ENCODE data around the gene SAMD13.
"Not testable (repeated sequence)": the region's sequence is repeated elsewhere in the genome, so short reads cannot be mapped to it uniquely, and the experiment has no call there.

The SAMD13 gene

DNA sequence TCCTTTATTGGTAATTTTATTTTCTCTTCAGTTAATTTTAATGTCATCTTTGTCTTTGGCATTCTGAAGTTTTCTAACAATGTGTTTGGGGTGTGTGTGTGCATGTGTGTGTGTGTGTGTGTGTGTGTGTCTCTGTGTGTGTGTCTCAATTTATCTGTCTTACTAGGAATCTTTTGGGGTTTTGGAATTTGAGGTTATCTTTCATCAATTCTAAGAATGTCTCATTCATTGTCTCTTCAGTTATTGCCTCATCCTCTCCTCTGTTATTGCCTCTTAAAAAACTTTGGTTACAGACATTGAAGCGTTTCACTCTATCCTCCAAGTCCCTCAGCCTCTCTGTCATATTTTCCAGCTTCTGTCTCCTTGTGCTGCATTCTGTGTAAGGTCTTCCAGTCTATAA lies 18.1 kb upstream of the SAMD13 start:
- no peak for DNase-seq (ENCODE audit: extremely low read depth in 1 of 2, low read depth in 1 of 2)

DNA sequence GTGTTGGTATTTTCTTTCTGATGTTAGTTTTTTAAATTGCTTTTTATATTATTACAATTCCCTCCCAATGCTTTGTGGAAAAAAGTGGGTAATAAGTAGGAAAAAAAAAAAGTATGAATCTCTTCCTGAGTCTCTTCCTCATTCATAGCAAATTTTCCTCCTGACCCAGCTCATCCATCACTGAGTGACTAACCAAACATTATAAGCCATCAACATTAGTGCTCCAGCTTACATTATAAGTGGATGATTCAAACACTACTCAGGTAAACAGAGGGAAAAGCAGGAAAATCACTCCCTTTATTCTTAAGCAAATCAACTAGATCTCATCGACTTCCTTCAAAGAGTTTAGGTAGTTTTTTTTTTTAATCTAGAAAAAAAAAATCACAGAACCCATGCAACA lies 15.4 kb upstream of the SAMD13 start:
- DNase-seq (ENCODE audit: extremely low read depth in 1 of 2, low read depth in 1 of 2), result no peak

DNA sequence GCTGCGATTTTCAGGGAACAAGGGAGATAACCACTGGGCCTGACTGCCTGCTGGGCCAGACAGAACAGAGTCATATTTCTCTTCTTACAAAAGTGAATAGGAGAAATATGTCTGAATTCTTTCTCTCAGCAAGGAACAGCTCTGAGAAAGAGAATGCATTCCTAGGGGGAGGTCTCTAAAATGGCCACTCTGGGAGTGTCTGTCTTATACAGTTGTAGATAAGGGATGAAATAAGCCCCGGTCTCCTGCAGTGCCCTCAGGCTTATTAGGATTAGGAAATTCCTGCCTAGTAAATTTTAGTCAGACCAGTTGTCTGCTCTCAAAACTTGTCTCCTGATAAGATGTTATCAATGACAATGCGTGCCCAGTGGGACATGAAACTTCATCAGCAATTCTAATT lies 14.1 kb upstream of the SAMD13 start:
- not testable (repeated sequence) for DNase-seq (ENCODE audit: extremely low read depth in 1 of 2, low read depth in 1 of 2)

DNA sequence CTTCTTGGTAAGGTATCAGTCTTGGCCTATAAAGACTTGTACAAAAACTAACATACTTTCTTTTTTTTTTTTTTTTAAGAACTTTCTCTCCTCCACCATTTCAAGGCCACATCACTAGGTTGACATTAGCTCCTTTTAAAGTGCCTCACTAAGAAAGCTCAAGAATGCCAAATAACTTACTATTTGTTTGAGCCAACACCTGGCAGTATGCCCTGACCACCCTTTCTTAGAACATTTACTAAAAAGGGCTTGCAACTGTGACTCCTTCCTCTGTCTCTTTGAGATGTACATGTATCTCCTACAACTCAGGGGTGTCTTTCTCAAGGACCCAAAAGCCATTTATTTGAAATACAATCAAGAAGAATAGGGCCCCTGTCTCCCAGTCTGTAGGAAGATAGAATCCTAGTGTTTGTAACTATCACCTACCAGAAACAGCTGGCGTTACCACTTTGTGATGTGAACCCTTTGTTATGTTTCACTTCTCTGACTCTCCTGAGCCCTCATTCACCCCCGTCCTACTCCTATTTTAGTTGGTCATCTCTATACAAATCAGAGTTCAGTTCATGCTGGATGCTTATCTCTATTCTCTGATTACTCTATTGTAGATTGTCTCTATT lies 12.2 kb upstream of the SAMD13 start:
- no peak for DNase-seq (ENCODE audit: extremely low read depth in 1 of 2, low read depth in 1 of 2)

DNA sequence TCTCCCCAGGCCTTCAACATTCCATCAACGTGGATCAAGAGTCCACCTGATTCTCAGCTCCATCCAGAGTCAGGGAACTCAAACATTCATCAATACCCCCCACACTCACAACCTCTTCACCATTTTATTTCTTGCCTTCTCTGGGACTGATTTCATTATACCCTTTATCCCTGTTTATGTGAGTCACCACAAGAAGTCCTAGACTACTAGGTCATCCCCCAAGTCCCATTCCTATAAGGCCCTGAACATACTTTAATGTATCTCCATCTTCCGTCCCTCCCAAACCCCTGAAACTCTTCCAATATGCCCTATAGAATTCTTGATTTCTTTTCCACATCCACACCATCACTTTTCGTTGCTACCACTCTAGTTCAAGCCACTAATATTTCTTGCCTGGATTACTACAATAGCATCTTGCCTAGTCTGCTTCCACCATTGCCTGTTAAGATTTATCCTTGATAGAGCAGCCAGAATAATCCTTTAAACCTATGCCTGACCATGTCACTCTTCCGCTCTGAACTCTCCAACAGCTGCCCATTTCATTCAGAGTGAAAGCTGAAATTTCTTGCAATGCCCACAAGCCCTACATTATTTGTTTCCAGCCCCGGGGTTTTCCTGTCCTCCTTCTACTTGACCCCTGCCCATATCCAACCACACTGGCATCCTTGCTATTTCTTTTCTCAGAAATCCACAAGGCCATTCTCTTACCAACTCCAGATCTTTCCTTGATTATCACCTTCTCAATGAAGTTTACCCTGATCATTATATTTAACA lies 9.4 kb upstream of the SAMD13 start:
- no peak for DNase-seq (ENCODE audit: extremely low read depth in 1 of 2, low read depth in 1 of 2)

DNA sequence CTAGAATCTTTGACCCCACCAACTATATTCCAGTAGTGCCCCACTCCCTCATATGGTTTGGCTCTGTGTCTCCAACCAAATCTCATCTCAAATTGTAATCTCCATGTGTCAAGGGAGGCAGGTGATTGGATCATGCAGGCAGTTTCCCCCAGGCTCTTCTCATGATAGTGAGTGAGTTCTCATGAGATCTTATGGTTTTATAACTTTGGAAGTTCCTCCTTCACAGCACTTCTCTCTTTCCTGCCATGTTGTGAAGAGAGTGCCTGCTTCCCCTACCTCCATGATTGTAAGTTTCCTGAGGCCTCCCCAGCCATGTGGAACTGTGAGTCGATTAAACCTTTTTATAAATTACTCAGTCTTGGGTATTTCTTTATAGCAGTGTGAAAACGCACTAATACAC lies 7.7 kb upstream of the SAMD13 start:
- DNase-seq (ENCODE audit: extremely low read depth in 1 of 2, low read depth in 1 of 2), result no peak

DNA sequence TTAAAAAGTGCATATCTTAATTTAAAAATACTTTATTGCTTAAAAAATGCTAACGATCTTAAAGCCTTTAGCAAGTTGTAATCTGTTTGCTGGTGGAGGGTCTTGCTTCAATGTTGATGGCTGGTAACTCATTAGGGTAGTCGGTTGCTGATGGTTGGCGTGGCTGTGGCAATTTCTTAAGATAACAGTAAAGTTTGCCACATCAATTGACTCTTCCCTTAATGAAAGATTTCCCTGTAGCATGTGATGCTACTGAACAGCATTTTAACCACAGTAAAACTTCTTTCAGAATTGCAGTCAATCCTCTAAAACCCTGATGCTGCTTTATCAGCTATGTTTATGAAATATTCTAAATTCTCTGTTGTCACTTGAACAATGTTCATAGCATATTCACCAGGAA lies 6.8 kb upstream of the SAMD13 start:
- no peak for DNase-seq (ENCODE audit: extremely low read depth in 1 of 2, low read depth in 1 of 2)

DNA sequence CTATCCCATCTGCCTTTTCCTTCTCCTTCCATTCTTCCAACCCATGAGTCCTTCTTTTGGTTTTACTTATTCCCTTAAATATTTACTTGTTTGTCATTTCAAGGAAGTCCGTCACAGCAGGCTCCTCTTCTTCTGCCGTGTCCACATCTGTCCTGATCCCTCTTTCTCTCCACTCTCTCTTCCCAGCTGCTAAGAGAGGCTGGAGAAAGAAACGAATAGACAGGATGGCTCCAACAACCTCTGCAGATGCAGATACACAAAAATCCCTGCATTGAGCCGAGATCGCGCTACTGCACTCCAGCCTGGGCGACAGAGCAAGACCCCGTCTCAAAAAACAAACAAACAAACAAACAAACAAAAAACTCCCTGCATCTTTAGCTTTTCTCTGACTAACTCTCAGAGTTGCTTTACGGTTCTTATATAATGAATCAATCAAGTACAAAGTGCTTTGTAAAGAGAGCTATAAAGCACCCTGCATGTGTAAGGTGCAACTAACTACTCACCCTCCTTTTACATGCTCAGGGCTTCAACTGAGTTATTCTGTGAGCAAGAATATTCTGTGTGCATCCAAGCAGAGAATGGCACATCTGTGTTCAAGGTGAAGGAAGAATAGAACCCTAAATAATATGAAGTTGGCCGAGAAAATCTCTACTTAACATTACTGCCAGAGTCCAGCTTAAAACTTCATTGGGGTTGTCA lies 3.8 kb upstream of the SAMD13 start:
- no peak for DNase-seq (ENCODE audit: extremely low read depth in 1 of 2, low read depth in 1 of 2)

DNA sequence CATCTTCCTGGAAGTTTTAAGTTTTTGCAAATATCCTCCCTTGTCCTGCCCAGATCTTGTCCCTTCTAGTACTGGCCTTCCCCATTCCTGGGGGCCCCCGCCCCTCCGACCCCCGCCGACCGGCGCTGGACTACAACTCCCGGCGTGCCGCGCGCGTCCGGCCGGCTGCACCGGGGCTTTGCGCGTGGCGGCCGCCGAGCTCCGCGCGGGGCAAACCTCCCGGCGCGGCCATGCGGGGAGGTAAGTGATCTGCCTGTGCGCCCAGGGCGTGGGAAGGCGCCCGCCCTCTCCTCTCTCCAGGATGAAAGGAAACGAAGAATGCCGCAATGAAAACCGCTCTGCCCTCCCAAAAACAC lies 3.2 kb upstream of the SAMD13 start:
- peak in 1 of 2 donors; percentile 10 for DNase-seq (ENCODE audit: extremely low read depth in 1 of 2, low read depth in 1 of 2)

DNA sequence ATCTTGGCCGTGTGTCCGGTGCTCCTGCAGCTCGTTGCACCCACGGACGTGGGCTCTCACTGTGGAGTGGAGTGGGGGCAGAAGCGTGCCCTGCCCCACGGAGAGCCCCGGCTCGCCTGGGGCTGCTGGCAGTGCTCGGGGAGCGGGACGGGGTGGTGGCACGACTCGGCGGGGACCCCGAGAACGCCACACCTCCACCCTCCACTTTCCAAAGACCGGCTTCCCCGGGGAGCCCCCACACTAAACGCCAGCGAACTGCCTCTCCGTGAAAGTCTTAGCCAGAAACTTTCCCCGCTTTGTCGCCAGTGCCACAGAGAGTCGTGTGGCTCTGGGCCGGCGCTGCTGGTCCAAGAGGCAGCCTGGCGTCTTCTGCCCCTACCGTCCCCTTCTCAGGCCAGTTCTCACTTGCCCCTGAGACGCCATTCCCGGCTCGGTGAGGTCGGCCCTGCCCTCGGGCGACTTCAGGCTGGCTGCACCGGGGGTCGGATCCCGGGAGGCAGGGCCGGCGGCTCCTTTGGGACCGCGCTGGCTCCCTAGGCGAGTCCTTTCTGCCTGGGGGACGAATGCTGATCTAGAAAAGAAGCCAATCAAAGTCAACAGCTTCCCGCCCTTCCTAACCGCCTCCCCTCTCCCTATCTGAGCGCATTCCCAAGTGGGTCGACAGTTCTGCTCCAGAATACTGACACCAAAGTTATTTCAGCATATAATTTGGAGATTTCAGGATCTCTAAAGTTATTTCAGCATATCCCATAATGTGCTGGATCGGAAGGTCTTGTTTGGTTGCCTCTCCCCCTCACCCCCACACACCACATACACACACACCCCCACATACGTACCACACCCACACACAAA lies 2.6 kb upstream of the SAMD13 start:
- no peak for DNase-seq (ENCODE audit: extremely low read depth in 1 of 2, low read depth in 1 of 2)

DNA sequence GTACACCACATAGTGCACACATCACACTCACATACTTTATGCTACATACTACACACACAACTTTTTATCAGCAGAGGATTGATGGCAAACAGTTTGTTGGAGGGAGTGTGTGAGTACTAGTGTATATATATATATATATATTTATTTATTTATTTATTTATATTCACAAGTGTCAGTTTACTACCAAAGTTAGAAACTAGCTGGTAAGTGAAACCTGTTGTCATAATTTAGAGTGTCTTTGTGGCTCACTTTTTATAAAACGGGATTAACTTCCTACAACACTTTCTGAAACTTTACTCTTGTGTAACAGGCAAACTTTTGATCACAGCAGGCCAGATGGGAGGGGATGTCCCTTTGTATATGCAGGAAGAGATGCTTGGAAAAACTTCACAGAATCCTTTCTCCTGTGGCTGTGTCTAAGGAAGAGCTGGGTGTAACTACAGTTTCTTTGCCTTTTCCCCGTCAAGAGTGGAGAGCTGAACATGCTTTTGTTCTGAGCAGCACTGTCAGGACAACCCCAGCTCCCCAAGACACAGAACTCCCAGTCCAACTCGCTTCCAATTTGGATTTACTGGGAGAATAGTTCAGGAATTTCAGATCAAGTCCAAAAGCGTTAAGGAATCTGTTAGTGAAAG lies 1.9 kb upstream of the SAMD13 start:
- DNase-seq (ENCODE audit: extremely low read depth in 1 of 2, low read depth in 1 of 2), result no peak

DNA sequence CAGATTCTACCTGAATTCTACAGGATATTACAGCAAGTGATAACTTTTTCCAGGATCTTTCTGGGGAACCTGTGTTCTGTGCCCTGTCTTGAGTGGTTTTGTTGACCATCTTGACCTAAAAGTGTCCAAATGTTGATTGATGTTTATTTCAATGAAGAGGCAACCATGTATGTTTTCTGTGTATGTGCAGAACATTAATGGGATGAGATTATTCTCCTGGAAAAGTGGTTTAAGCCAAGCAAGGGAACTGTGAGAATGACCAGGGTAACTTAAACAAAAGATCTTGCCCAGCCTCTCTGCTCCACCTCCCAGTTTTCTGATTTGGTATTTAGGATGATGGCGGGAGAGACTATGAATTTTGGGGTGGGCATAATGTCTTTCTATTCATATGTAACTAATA lies 1.0 kb upstream of the SAMD13 start:
- no peak for DNase-seq (ENCODE audit: extremely low read depth in 1 of 2, low read depth in 1 of 2)

DNA sequence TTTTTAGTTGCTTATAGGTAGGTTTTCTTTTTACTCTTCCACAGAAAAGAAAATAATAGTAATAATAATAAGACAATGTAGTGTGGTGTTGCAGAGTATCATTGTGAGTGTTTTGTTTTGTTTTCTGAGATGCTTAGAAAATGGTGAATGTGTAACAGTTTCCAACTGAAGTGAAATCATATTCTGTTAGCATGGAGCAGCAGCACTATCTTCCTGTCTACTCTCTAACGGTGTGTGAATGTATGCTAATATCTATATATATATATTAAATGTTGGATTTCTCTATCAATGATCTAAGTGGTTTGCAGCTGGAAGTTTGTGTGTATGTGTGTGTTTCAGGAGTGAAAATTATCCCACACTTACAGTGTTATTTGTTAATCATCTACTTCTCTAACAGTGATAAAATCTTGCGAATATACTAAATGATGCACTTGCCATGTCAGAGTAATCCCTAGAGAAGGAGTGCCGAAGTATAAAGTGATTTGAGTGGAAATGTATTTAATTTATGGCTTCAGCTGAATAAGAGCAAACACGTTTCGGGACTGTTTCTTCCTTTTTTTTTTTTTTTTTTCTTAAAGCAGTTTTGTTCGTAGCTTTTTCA lies 377 bp downstream of the SAMD13 start:
- DNase-seq (ENCODE audit: extremely low read depth in 1 of 2, low read depth in 1 of 2), result no peak

DNA sequence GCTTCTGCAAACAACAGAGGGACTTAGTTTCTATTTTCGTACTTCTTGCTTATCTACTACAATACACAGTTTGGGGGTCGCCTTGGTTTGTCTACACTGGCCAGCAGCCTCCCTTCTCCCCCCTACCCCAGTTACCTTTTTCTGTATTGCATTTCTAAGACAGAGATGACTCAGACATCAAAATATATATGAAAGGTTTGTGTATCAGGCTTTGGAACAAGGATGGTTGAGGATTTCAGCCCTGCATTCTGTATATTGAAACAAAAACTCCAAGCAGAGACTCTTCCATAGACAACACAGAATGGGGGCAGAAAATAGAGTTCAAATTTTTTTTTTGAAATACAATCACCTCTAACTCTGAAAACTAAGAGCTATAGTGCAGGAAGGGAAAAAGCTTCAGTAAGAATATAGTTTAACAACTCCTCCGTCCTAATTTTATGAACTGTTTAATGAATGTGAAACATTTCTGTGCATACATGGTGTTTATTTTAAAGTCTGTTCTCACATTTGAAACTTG lies 1.9 kb downstream of the SAMD13 start:
- DNase-seq (ENCODE audit: extremely low read depth in 1 of 2, low read depth in 1 of 2), result no peak

DNA sequence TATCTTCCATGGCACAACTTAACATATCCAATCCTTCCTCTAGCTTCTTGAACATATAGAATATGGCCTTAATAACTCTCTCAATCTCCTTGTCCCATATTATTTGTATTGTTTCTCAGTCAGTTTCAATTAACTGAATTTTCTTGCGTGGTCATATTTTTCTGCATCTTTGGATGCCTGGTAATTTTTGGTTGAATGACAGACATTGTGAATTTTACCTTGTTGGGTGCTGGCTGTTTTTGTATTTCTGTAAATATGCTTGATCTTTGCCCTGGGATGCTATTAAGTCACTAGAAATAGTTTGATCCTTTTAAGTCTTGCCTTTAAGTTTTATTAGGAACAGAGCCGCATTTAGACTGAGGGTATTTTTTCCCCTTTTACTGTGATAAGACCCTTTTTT lies 5.9 kb downstream of the SAMD13 start:
- no peak for DNase-seq (ENCODE audit: extremely low read depth in 1 of 2, low read depth in 1 of 2)

DNA sequence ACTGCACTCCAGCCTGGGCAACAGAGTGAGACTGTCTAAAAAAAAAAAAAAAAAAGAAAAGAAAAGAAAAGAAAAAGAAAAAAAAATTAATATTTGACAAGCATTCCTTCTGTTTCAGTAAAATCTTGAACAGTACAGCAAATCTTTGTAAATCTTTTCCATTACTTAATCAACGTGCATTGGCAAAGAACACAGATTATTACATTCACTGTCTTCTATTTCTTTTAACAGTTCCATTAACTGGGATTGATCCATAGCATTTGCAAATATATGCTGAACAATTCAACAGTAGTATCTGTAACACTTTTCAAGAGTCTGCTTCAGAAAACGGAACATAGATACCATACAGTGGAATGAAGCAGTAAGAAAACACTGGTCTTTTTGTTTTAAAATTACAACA lies 9.8 kb downstream of the SAMD13 start:
- no peak for DNase-seq (ENCODE audit: extremely low read depth in 1 of 2, low read depth in 1 of 2)

DNA sequence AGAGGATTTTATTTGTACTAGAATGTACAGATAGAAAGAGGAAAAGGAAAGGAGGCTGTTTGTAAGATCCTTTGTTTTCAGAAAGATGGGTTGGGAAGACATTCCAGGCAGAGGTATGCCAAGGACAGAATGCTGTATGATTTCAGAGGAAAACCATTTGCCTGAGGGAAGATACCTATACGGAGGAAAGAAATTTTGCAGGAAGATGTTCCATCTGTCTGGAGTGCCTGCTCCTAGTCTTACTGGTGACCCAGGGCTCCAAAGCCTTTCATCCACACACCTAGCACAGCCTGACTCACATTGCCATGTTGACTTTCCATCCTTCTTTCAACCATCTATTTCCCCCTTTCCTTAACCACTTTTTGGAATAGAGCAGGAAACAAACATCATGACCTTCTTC lies 18.2 kb downstream of the SAMD13 start:
- DNase-seq (ENCODE audit: extremely low read depth in 1 of 2, low read depth in 1 of 2), result no peak

DNA sequence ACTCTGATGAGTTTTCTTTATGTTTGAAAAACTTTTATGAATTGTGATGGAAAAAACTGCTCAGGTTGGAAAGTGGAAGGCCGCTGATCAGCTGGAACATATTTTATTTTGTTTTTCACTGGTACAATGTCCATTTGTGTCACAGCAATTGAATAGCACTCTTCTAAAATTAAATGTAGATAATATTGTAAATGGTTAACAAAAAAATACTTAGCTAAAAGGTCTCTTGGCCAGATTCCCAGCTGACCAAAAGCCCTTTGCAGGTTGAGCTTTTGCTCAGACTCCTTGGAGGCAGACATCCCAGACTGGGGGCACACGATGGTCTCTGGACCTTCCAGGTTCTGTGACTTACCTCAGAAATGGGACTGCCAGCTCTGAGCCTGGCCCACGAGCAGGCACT lies 26.3 kb downstream of the SAMD13 start:
- DNase-seq (ENCODE audit: extremely low read depth in 1 of 2, low read depth in 1 of 2), result no peak

DNA sequence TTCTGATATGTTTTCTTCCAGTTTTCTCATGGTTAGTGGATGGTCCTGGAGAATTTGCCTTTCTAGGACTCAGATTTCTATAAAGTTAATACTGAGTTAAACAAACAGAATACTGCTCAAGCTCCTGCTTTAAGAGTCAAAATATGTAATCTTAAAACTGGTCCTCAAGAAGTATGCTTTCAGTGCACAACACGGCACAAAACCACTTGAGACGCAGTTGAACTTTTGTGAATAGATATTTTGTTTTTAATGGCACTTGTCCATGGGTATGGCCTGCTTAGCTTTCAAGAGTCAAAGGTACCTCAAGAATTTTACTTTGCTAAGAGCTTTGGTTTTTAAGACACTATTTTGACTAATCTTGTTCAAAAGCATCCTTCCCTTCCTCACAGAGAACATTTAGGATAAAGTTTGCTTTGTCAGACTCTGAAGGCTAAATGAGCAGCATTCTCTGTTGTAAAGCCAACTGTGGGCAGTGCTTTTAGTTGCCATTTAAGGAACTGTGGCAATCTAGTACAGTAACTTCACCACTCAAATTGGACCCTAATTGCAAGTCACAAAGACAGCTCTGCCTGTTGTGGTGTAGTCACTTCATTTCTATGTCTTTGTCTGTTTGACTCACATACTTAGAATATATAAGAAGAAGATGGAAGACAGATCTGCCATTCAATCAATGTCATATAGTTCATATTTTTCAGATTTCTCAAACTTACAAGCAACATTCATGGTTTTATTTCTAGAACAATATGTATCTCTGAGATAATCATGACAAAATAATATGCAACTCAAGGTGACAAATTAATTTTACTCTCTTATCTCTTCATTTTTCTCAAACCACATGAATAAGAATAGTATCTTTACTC lies 28.8 kb downstream of the SAMD13 start:
- no peak for DNase-seq (ENCODE audit: extremely low read depth in 1 of 2, low read depth in 1 of 2)

Measured in activated CD8-positive, alpha-beta memory T cell treated with anti-CD3 and anti-CD28 coated beads for 1 hour (primary cell).